ENCODE results near the gene SORT1. TPM values are rescaled to one million over a fixed set of nuclear protein-coding genes. Genes with fewer than 3 reads are reported as not detected.

SORT1 gene
- total RNA-seq, 4 donors from 2014 or later, result 24.8 to 124 (median 96.0) TPM

DNA sequence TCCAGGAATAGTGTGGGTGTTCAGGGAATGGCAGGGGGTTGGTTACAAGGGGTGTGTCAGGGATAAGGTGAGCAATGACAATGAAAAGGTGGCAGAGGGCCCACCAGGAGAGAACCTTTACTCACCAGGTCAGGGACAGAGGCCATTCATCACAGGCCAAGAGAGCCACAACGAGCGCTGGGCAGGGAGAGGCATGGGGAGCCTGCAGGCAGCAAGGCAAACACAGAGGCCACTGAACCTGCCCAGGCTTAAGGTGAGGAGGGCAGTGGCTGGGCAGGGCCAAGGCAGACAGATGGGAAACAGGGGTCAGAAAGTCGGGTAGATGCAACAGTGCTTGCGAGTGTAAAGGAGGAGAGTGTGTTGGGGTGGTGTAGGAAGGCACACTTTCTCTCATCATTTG is 62.6 kb downstream of the SORT1 start:
- no peaks in the 10 kb centered on the region for H3K27me3 ChIP-seq

DNA sequence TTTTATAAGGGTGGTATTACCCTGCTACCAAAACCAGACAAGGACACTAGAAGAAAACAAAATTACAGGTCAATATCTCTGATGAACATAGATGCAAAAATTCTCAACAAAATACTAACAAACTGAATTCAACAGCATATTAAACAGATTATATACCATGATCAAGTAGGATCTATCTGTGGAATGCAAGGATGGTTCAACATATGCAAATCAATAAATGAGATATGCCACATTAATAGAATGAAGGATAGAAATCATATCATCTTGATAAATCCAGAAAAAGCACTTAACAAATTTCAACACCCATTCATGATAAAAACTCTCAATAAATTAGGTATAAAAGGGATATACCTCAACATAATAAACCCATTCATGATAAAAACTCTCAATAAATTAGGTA is 66.6 kb downstream of the SORT1 start:
- H3K4me3 ChIP-seq, result no peak overlapping the region
- no peak for TF ChIP-seq POLR2A (IDR thresholded peaks at IDR 0.05)
- TF ChIP-seq, protein P1, sequence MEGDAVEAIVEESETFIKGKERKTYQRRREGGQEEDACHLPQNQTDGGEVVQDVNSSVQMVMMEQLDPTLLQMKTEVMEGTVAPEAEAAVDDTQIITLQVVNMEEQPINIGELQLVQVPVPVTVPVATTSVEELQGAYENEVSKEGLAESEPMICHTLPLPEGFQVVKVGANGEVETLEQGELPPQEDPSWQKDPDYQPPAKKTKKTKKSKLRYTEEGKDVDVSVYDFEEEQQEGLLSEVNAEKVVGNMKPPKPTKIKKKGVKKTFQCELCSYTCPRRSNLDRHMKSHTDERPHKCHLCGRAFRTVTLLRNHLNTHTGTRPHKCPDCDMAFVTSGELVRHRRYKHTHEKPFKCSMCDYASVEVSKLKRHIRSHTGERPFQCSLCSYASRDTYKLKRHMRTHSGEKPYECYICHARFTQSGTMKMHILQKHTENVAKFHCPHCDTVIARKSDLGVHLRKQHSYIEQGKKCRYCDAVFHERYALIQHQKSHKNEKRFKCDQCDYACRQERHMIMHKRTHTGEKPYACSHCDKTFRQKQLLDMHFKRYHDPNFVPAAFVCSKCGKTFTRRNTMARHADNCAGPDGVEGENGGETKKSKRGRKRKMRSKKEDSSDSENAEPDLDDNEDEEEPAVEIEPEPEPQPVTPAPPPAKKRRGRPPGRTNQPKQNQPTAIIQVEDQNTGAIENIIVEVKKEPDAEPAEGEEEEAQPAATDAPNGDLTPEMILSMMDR (IDR thresholded peaks at IDR 0.05), result no peak
- H3K4me1 ChIP-seq, result no peaks in the 10 kb centered on the region
- H3K9me3 ChIP-seq, result peaks cover 0 to 24% (median 0%) of the 10 kb centered on the region in 4 donors
- no peak for DNase-seq
- H3K27ac ChIP-seq, result no peak overlapping the region
- peaks cover 0 to 91% (median 0%) of the 10 kb centered on the region in 3 donors for H3K36me3 ChIP-seq
- H3K27me3 ChIP-seq, result no peaks in the 10 kb centered on the region

More for the DNA sequence above, 62.6 kb downstream of the SORT1 start:
- Histone ChIP-seq H3K36me3 (peaks cover 0 to 93% (median 0%) of the 10 kb centered on the region in 3 donors), H3K4me3 (no peak overlapping the region), H3K9me3 (peaks cover 0 to 24% (median 0%) of the 10 kb centered on the region in 4 donors), H3K27ac (no peak overlapping the region), H3K4me1 (no peaks in the 10 kb centered on the region)
- no peak for DNase-seq
- TF ChIP-seq, protein P1 (IDR thresholded peaks at IDR 0.05), result no peak
- TF ChIP-seq POLR2A (IDR thresholded peaks at IDR 0.05), result no peak

DNA sequence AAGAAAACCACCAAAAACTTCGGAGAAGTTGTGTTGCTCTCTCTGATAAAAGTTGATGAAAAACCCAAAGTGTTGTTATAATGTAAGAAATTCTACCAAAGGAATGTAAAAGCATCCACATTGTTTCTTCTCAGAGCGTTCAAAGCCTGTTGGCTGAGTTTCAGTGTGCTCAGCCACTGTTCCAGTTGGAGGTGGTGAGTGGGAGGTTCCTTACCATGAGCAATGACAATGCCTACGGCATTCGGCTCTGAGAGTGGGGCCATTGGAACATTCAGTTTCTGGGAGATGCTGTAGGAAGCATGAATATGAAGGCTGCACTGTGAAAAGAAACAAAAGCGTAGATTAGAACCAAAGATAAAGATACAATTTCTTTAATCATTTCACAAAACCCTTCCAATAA is 70.4 kb downstream of the SORT1 start:
- DNase-seq, result no peak
- TF ChIP-seq, protein P1 (IDR thresholded peaks at IDR 0.05), result no peak
- TF ChIP-seq POLR2A (IDR thresholded peaks at IDR 0.05), result no peak
- H3K36me3 ChIP-seq, result peaks cover 0 to 91% (median 3%) of the 10 kb centered on the region in 3 donors
- no peaks in the 10 kb centered on the region for H3K27me3 ChIP-seq
- no peak overlapping the region for H3K4me3 ChIP-seq
- H3K4me1 ChIP-seq, result no peaks in the 10 kb centered on the region
- peaks cover 0 to 17% (median 0%) of the 10 kb centered on the region in 4 donors for H3K9me3 ChIP-seq
- no peak overlapping the region for H3K27ac ChIP-seq

DNA sequence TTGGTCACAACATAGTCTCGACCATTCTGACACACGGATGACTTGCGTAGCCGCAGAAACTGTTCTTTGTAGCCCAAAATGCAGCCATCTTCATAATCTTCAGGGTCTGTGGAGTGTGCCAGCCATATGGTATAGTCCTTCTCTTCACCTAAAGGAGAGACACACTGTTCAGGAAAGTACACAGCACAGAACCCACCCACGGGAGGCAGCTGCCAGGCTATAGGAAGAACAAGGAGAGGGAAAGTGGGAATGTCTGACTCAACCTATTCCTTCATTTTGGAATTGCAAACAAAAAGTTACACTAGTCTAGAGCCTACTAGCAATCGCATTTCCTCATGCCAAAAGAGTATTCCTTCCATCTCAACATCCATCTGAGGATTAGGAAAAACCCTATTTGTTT is 74.7 kb downstream of the SORT1 start:
- TF ChIP-seq POLR2A (IDR thresholded peaks at IDR 0.05), result no peak
- TF ChIP-seq, protein P1 (IDR thresholded peaks at IDR 0.05), result no peak
- H3K36me3 ChIP-seq, result peaks cover 0 to 96% (median 3%) of the 10 kb centered on the region in 3 donors

DNA sequence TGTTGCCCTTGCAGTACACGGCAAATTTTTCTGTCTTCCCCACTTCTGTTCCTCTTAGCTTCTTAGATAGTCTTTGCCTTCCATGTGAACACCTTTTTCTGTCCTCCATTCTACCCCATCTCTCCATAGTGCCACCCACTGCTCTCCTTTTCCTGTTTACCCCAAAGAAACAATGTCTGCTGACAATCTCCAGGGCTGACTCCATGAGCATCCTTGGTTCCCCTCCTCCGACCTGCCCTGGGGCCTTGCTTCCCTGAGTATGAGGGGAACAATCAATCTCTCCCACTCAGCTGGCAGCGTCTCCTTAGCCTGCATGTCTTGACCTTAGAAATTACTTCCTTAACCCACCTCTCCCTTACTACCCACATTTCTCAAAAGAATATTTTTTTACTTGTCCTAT is 78.6 kb downstream of the SORT1 start:
- Histone ChIP-seq H3K27me3 (no peaks in the 10 kb centered on the region), H3K36me3 (peaks cover 0 to 95% (median 3%) of the 10 kb centered on the region in 3 donors), H3K4me3 (no peak overlapping the region), H3K9me3 (no peaks in the 10 kb centered on the region), H3K27ac (no peak overlapping the region), H3K4me1 (no peaks in the 10 kb centered on the region)
- TF ChIP-seq, protein P1 (IDR thresholded peaks at IDR 0.05), result no peak
- no peak for TF ChIP-seq POLR2A (IDR thresholded peaks at IDR 0.05)
- no peak for DNase-seq

More for the DNA sequence above, 74.7 kb downstream of the SORT1 start:
- Histone ChIP-seq H3K27me3 (no peaks in the 10 kb centered on the region), H3K27ac (no peak overlapping the region), H3K4me3 (no peak overlapping the region), H3K9me3 (no peaks in the 10 kb centered on the region), H3K4me1 (no peaks in the 10 kb centered on the region)
- DNase-seq, result no peak

DNA sequence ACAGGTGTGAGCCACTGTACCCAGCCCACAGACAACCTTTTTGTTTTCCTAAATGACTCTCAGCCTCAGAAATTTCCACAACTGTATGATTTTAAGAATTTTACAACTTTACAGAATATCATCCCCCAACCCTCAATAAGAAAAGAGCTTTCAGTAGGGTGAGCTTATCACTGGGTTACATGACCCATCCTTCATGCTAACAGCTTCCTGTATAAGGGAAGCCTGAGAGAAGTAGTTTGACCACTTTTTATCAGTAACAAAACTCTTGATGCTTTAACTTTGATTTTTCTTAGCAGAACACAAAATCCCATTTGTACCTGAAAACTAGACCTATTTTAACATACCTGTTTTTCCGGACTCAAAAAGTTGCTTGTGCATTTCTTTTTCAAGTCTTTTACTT is 81.2 kb downstream of the SORT1 start:
- H3K4me3 ChIP-seq, result no peak overlapping the region
- TF ChIP-seq, protein P1 (IDR thresholded peaks at IDR 0.05), result no peak
- no peak for TF ChIP-seq POLR2A (IDR thresholded peaks at IDR 0.05)
- no peak overlapping the region for H3K27ac ChIP-seq
- H3K4me1 ChIP-seq, result peaks cover 0 to 9% (median 0%) of the 10 kb centered on the region in 4 donors
- peaks cover 0 to 85% (median 0%) of the 10 kb centered on the region in 3 donors for H3K36me3 ChIP-seq
- DNase-seq, result no peak
- H3K27me3 ChIP-seq, result no peaks in the 10 kb centered on the region
- no peaks in the 10 kb centered on the region for H3K9me3 ChIP-seq

Measured in Peyer's patch (tissue), 4 donors.